Measurements from ENCODE around the gene ATG2A. TPM values are rescaled to one million over a fixed set of nuclear protein-coding genes. Genes with fewer than 3 reads are reported as not detected.
A peak's percentile ranks its signal among the peaks of the same experiment; 100 is the strongest.
"Not testable (repeated sequence)": the region's sequence is repeated elsewhere in the genome, so short reads cannot be mapped to it uniquely, and the experiment has no call there.

The ATG2A gene
- total and polyA plus RNA-seq, 12 donors: 3.6 to 43.5 (median 33.1) TPM

GRCh38 chr11:64848826-64849597 lies 68.0 kb downstream of the ATG2A start:
- TF ChIP-seq POLR2A (IDR thresholded peaks at IDR 0.05) (no peak), CTCF (IDR thresholded peaks at IDR 0.05) (no peak)
- Histone ChIP-seq H3K36me3 (replicated peaks in 1 of 2) (peaks cover 0 to 9% of the 10 kb centered on the region in 2 donors), H3K9me3 (replicated peaks in 1 of 3) (no peaks in the 10 kb centered on the region), H3K4me1 (replicated peaks in 1 of 2) (peaks cover 9 to 14% of the 10 kb centered on the region in 2 donors), H3K4me3 (no peak overlapping the region), H3K27me3 (no peaks in the 10 kb centered on the region), H3K27ac (no peak overlapping the region)
- 48 to 86% (median 80%) methylated on average over 7 to 16 of the region's 16 CpGs for WGBS, 4 donors
- intact Hi-C loops (cut with DNase I): loop anchor here (5.0 to 10.0 kb wide), 3 partner anchors 43 to 166 kb away; partner anchors contain the start of genes ARL2 (in 1 of the 2) and BATF2 (in 1 of the 2)
- no peak for DNase-seq

DNA sequence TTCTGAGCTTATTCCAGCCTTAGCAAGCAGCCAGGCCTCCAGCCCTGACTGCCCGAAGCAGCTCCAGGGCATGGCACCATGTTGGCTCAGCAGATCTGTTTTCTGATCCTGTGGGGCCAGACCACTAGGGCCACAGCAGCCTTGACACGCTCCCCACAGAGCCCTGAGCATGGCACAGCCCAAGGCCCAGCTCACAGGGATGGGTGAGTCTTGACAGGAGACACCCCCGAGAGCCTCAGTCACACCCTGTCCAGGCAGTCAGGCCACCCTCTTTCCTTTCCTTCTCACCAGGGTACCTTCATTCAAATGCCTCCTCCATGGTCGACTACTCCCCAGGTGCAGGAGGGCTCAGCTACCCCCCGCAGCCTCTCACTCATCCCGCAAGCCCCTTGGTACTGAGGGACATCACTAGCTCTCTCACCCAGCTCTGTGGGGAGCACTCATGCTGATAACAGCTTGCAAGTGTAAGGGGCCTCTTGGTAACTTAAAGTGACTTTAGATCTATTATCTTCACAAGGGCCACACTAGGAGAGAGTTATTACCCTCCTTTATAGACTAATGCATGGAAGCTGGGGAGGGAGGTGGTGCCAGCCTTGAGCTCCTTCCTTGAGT lies 68.7 kb downstream of the ATG2A start:
- WGBS, 4 donors: 81 to 90% (median 86%) methylated on average over 6 of the region's 6 CpGs
- H3K27ac ChIP-seq: no peak overlapping the region
- no peaks in the 10 kb centered on the region for H3K9me3 ChIP-seq (replicated peaks in 1 of 3)
- peaks cover 16 to 17% of the 10 kb centered on the region in 2 donors for H3K4me1 ChIP-seq (replicated peaks in 1 of 2)
- TF ChIP-seq POLR2A (IDR thresholded peaks at IDR 0.05) (no peak), CTCF (IDR thresholded peaks at IDR 0.05) (no peak)
- H3K27me3 ChIP-seq: no peaks in the 10 kb centered on the region
- peaks cover 0 to 2% of the 10 kb centered on the region in 2 donors for H3K36me3 ChIP-seq (replicated peaks in 1 of 2)
- no peak overlapping the region for H3K4me3 ChIP-seq
- intact Hi-C loops (cut with DNase I): loop anchor here (5.0 to 10.0 kb wide), 3 partner anchors 44 to 166 kb away; partner anchors contain the start of genes ARL2 (in 1 of the 2) and BATF2 (in 1 of the 2)
- DNase-seq: no peak

- no peaks in the 10 kb centered on the region for H3K9me3 ChIP-seq (replicated peaks in 1 of 3)
- 17 to 26% (median 23%) methylated on average over 11 to 13 of the region's 13 CpGs for WGBS, 4 donors
- peaks cover 22% of the 10 kb centered on the region in 2 donors for H3K4me1 ChIP-seq (replicated peaks in 1 of 2)
- no peaks in the 10 kb centered on the region for H3K27me3 ChIP-seq
- no peak overlapping the region for H3K4me3 ChIP-seq
- H3K27ac ChIP-seq: no peak overlapping the region
- intact Hi-C loops (cut with DNase I): loop anchor here (5.0 to 10.0 kb wide), 3 partner anchors 45 to 168 kb away; partner anchors contain the start of genes ARL2 (in 1 of the 2) and BATF2 (in 1 of the 2)
- H3K36me3 ChIP-seq (replicated peaks in 1 of 2): no peaks in the 10 kb centered on the region
- peak; percentile 89 to 94 (median 92) for DNase-seq
- TF ChIP-seq POLR2A (IDR thresholded peaks at IDR 0.05) (no peak), CTCF (IDR thresholded peaks at IDR 0.05) (peak; percentile 95 to 99 (median 97))
Measured at GRCh38 chr11:64846998-64847666, 69.9 kb downstream of the ATG2A start.

DNA sequence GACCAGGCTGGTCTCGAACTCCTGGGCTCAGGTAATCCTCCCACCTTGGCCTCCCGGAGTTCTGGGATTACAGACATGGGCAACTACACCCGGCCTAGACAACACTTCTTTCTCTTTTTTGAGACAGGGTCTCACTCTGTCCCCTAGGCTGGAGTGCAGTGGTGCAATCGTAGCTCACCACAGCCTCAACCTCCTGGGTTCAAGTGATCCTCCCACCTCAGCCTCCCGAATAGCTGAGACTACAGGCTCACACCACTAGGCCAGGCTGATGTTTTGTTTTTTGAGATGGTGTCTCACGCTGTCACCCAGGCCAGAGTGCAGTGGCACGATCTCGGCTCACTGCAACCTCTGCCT lies 71.3 kb downstream of the ATG2A start:
- not testable (repeated sequence) for H3K27ac ChIP-seq; H3K27me3 ChIP-seq; H3K4me3 ChIP-seq; H3K36me3 ChIP-seq (replicated peaks in 1 of 2); H3K9me3 ChIP-seq (replicated peaks in 1 of 3); DNase-seq
- intact Hi-C loops (cut with DNase I): loop anchor here (5.0 to 10.0 kb wide), 3 partner anchors 47 to 169 kb away; partner anchors contain the start of genes ARL2 (in 1 of the 2) and BATF2 (in 1 of the 2)
- WGBS, 4 donors: 85 to 93% (median 91%) methylated on average over 8 of the region's 8 CpGs
- H3K4me1 ChIP-seq (replicated peaks in 1 of 2): peaks cover 18 to 22% of the 10 kb centered on the region in 2 donors

Measured in adrenal gland (tissue), 12 donors.